GM23248 (cell line): ENCODE data around the gene WNT9B.

Experiments
- EZH2 ChIP-seq: fragments of 200-600 bp; sonication (generic); IDR thresholded peaks from 2 replicates; pipeline ENCODE4 v1.6.1; 2018; ENCODE audit warnings: antibody characterized with exemption, mild to moderate bottlenecking; ENCODE audit not compliant: insufficient read depth, poor library complexity, severe bottlenecking
- EZH2phosphoT487 ChIP-seq: fragments of 200-600 bp; sonication (generic); IDR thresholded peaks from 2 replicates; pipeline ENCODE4 v1.6.1; 2018; ENCODE audit warnings: antibody characterized with exemption, moderate library complexity, mild to moderate bottlenecking, low read depth; ENCODE audit not compliant: insufficient read depth

- TF ChIP-seq EZH2 (no peak), EZH2phosphoT487 (no peak)
Measured at GRCh38 chr17:46827274-46827673, 24.1 kb upstream of the WNT9B start.
